Endothelial cell (in vitro differentiated cells): Measurements from ENCODE around the gene REN. TPM values are rescaled to one million over a fixed set of nuclear protein-coding genes. Genes with fewer than 3 reads are reported as not detected.

Experiments
- DNase-seq: peaks from one replicate; pipeline ENCODE4 v3.0.0; 2021; ENCODE audit warnings: low spot score
- H3K27ac Mint-ChIP-seq: one replicate; pipeline ENCODE4 v1.8.0; 2021; ENCODE audit warnings: mixed read lengths, inconsistent platforms; ENCODE audit not compliant: unreplicated experiment
- H3K27me3 Mint-ChIP-seq: one replicate; pipeline ENCODE4 v1.8.0; 2021; ENCODE audit warnings: mild to moderate bottlenecking, moderate library complexity, mixed read lengths, inconsistent platforms; ENCODE audit not compliant: unreplicated experiment
- H3K36me3 Mint-ChIP-seq: one replicate; pipeline ENCODE4 v1.8.0; 2021; ENCODE audit warnings: mild to moderate bottlenecking, low read depth, mixed read lengths, inconsistent platforms; ENCODE audit not compliant: unreplicated experiment
- H3K4me1 Mint-ChIP-seq: one replicate; pipeline ENCODE4 v1.8.0; 2021; ENCODE audit warnings: mild to moderate bottlenecking, mixed read lengths, inconsistent platforms; ENCODE audit not compliant: unreplicated experiment
- H3K4me3 Mint-ChIP-seq: one replicate; pipeline ENCODE4 v1.8.0; 2021; ENCODE audit warnings: mild to moderate bottlenecking, mixed read lengths, inconsistent platforms; ENCODE audit not compliant: unreplicated experiment
- H3K9me3 Mint-ChIP-seq: one replicate; pipeline ENCODE4 v1.8.0; 2021; ENCODE audit warnings: mixed read lengths, inconsistent platforms; ENCODE audit not compliant: unreplicated experiment
- total RNA-seq: library from RNA; stranded (reverse); fragmentation: NEBNext Ultra II Directional; extraction: Animal tissue kit (Norgen Biotek cat#: 25700); gene quantifications from one replicate; pipeline ENCODE4 v1.2.1, GENCODE V29; 2021; ENCODE audit not compliant: unreplicated experiment
- TF ChIP-seq, protein P1 (sequence below): fragments of 200-600 bp; sonication (generic); IDR thresholded peaks from one replicate; pipeline ENCODE4 v1.5.0; 2021; ENCODE audit warnings: antibody characterized with exemption; ENCODE audit not compliant: unreplicated experiment

REN gene
- total RNA-seq, 1 donor from 2014 or later = not detected

DNA sequence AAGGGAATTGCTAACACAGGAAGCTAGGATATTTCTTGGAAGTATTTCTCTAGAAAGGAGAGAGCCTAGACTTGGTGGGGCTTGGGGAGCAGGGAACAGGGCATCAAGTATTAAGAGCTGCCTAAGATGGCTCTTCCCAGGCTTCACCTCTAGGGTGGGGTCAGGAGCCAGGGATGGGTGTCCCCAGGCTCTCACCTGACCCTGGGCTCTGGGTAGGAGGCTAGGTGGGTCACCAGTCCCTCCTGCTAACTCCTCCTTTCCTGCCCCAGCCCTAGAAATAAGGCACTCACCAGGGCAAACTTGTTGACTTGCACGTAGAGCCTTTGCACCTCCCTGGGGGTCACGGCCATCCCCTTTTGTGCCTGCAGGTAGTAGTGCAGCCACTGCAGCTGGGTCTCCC, 29.3 kb downstream of the REN start:
- TF ChIP-seq, protein P1, sequence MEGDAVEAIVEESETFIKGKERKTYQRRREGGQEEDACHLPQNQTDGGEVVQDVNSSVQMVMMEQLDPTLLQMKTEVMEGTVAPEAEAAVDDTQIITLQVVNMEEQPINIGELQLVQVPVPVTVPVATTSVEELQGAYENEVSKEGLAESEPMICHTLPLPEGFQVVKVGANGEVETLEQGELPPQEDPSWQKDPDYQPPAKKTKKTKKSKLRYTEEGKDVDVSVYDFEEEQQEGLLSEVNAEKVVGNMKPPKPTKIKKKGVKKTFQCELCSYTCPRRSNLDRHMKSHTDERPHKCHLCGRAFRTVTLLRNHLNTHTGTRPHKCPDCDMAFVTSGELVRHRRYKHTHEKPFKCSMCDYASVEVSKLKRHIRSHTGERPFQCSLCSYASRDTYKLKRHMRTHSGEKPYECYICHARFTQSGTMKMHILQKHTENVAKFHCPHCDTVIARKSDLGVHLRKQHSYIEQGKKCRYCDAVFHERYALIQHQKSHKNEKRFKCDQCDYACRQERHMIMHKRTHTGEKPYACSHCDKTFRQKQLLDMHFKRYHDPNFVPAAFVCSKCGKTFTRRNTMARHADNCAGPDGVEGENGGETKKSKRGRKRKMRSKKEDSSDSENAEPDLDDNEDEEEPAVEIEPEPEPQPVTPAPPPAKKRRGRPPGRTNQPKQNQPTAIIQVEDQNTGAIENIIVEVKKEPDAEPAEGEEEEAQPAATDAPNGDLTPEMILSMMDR = no peak
- Mint-ChIP-seq H3K27me3 (peaks cover 3% of the 10 kb centered on the region), H3K27ac (no peak overlapping the region), H3K4me3 (no peak overlapping the region), H3K4me1 (no peaks in the 10 kb centered on the region), H3K9me3 (no peaks in the 10 kb centered on the region), H3K36me3 (peaks cover 13% of the 10 kb centered on the region)
- DNase-seq = no peak

- DNase-seq = no peak
- Mint-ChIP-seq H3K4me1 (no peaks in the 10 kb centered on the region), H3K36me3 (peaks cover 11% of the 10 kb centered on the region), H3K4me3 (no peak overlapping the region), H3K27me3 (peaks cover 5% of the 10 kb centered on the region), H3K27ac (no peak overlapping the region), H3K9me3 (no peaks in the 10 kb centered on the region)
- TF ChIP-seq, protein P1 = no peak
Observed at GRCh38 chr1:204134103-204134502, 32.0 kb downstream of the REN start.

DNA sequence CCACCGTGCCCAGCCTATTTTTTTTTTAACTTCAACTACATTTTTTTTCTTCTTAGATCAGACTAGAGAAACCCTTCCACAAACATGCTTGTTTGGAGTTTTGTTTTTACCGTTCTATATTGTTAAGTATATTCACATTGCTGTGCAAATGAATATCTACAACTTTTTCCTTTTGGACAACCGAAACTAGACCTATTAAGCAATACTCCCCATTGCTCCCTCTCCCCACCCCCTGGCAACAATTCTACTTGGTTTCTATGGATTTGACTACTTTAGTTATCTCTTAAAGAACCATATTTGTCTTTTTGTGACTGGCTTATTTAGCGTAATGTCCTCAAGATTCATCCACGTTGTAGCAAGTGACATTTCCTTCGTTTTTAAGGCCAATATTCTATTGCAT, 33.4 kb downstream of the REN start:
- H3K36me3 Mint-ChIP-seq = peaks cover 16% of the 10 kb centered on the region
- H3K27me3 Mint-ChIP-seq = peaks cover 7% of the 10 kb centered on the region
- TF ChIP-seq, protein P1 = no peak
- no peak for DNase-seq
- H3K9me3 Mint-ChIP-seq = no peaks in the 10 kb centered on the region
- H3K4me1 Mint-ChIP-seq = peaks cover 7% of the 10 kb centered on the region
- no peak overlapping the region for H3K27ac Mint-ChIP-seq
- H3K4me3 Mint-ChIP-seq = no peak overlapping the region

- H3K4me1 Mint-ChIP-seq = peaks cover 7% of the 10 kb centered on the region
Observed at GRCh38 chr1:204131978-204132377, 34.2 kb downstream of the REN start.

More at GRCh38 chr1:204131978-204132377, 34.2 kb downstream of the REN start:
- no peak overlapping the region for H3K4me3 Mint-ChIP-seq
- H3K27me3 Mint-ChIP-seq = peaks cover 7% of the 10 kb centered on the region
- peaks cover 22% of the 10 kb centered on the region for H3K36me3 Mint-ChIP-seq
- H3K27ac Mint-ChIP-seq = no peak overlapping the region
- no peak for DNase-seq
- no peaks in the 10 kb centered on the region for H3K9me3 Mint-ChIP-seq
- TF ChIP-seq, protein P1 = no peak
